ENCODE results near the gene PAX5.

DNA sequence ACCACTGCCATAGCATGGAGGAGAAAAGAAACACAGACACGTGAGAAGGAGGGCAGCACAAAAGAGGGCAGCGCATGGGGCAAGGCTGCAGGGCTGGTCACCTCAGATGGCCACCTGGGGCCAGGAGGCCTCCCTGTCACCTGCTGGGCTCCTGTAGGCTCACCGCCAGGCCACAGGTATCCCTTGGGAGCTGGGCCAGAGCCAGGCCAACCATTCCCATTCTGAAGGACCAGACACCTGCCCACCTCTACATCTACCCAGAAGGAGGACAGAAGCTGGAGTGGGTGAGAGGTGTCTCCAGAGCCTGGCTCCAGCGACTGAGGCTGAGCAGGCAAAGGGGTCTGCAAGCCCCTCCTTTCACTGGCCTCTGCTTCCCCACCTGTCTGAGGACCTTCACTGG, 103.1 kb downstream of the PAX5 start:
- TF ChIP-seq, protein P1, sequence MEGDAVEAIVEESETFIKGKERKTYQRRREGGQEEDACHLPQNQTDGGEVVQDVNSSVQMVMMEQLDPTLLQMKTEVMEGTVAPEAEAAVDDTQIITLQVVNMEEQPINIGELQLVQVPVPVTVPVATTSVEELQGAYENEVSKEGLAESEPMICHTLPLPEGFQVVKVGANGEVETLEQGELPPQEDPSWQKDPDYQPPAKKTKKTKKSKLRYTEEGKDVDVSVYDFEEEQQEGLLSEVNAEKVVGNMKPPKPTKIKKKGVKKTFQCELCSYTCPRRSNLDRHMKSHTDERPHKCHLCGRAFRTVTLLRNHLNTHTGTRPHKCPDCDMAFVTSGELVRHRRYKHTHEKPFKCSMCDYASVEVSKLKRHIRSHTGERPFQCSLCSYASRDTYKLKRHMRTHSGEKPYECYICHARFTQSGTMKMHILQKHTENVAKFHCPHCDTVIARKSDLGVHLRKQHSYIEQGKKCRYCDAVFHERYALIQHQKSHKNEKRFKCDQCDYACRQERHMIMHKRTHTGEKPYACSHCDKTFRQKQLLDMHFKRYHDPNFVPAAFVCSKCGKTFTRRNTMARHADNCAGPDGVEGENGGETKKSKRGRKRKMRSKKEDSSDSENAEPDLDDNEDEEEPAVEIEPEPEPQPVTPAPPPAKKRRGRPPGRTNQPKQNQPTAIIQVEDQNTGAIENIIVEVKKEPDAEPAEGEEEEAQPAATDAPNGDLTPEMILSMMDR (IDR thresholded peaks at IDR 0.05) = no peak
- no peak for TF ChIP-seq POLR2A (IDR thresholded peaks at IDR 0.05)
